HCT116 (cell line): ENCODE data around the gene DCST2.

Experiments
- CTCF ChIP-seq, 3 experiments: fragments of 200-600 bp in 1 of 3; sonication (generic) in 1 of 3; IDR thresholded peaks in 2 of 3; conservative IDR thresholded peaks in 1 of 3; 2 replicates each; pipeline ENCODE4 v1.5.1; 2012 to 2017; ENCODE audit warnings: low read depth in 2 of 3, low read length in 2 of 3, antibody characterized with exemption in 1 of 3, borderline replicate concordance in 1 of 3, control low read depth in 1 of 3, mild to moderate bottlenecking in 1 of 3, mixed read lengths in 1 of 3, mixed run types in 1 of 3, moderate library complexity in 1 of 3; ENCODE audit not compliant: insufficient read depth in 1 of 3
- EGR1 ChIP-seq: IDR thresholded peaks from 2 replicates; pipeline ENCODE4 v1.6.1; 2012; ENCODE audit warnings: low read depth
- EZH2 ChIP-seq: fragments of 200-600 bp; sonication (generic); IDR thresholded peaks from 2 replicates; pipeline ENCODE4 v1.6.1; 2017; ENCODE audit warnings: antibody characterized with exemption, mixed run types
- MAX ChIP-seq: IDR thresholded peaks from 2 replicates; pipeline ENCODE4 v1.6.1; 2012
- POLR2A ChIP-seq: IDR thresholded peaks from 2 replicates; pipeline ENCODE4 v1.7.0; 2011; ENCODE audit warnings: borderline replicate concordance; ENCODE audit not compliant: insufficient read depth, insufficient read length; ENCODE audit errors: extremely low read depth
- POLR2AphosphoS5 ChIP-seq: IDR thresholded peaks from 2 replicates; pipeline ENCODE4 v1.6.1; 2011; ENCODE audit warnings: mild to moderate bottlenecking, low read depth, low read length, moderate library complexity
- RAD21 ChIP-seq: IDR thresholded peaks from 2 replicates; pipeline ENCODE4 v1.6.1; 2012; ENCODE audit warnings: low read depth, mild to moderate bottlenecking
- SP1 ChIP-seq: IDR thresholded peaks from 2 replicates; pipeline ENCODE4 v1.6.1; 2012; ENCODE audit warnings: low read depth
- YY1 ChIP-seq: IDR thresholded peaks from 2 replicates; pipeline ENCODE4 v1.6.1; 2011; ENCODE audit warnings: low read length, low read depth, moderate library complexity, mild to moderate bottlenecking; ENCODE audit not compliant: insufficient replicate concordance; ENCODE audit errors: extremely low read depth
- ZNF274 ChIP-seq: fragments of 200-500 bp; sonication (Bioruptor generic); IDR thresholded peaks from 2 replicates; pipeline ENCODE4 v1.6.1; 2014; ENCODE audit warnings: mild to moderate bottlenecking, low read depth, low read length, inconsistent platforms
- TF ChIP-seq, protein P1 (sequence below): IDR thresholded peaks from 2 replicates; pipeline ENCODE4 v1.6.1; 2012; ENCODE audit warnings: low read depth

DNA sequence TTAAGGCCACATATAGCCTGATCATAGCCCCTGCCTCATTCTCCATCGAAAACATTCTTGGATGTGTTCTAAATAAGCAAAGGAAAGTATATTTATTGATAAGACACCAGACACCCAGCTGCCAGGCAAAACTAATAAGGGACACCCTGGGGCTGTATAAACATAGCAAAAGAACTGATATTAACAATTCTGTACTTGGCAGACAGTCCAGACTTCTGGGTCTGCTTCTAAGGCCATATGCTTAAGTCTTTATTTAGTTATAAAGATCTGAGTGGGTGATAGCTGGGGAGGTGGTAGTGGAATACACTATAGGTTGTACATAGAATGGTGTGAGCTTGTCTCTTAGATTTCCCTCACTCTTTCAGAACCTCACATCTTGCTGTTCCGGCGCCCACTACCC lies 55.2 kb downstream of the DCST2 start:
- no peak for TF ChIP-seq CTCF (IDR thresholded peaks at IDR 0.05 in 2 of 3, conservative IDR thresholded peaks at IDR 0.05 in 1 of 3; ENCODE audit: borderline replicate concordance in 1 of 3, insufficient read depth in 1 of 3, low read depth in 2 of 3, low read length in 2 of 3)
- TF ChIP-seq POLR2A, result no peak
- no peak for TF ChIP-seq EZH2
- no peak for TF ChIP-seq ZNF274
- TF ChIP-seq SP1, result no peak
- no peak for TF ChIP-seq POLR2AphosphoS5
- no peak for TF ChIP-seq YY1
- TF ChIP-seq, protein P1, sequence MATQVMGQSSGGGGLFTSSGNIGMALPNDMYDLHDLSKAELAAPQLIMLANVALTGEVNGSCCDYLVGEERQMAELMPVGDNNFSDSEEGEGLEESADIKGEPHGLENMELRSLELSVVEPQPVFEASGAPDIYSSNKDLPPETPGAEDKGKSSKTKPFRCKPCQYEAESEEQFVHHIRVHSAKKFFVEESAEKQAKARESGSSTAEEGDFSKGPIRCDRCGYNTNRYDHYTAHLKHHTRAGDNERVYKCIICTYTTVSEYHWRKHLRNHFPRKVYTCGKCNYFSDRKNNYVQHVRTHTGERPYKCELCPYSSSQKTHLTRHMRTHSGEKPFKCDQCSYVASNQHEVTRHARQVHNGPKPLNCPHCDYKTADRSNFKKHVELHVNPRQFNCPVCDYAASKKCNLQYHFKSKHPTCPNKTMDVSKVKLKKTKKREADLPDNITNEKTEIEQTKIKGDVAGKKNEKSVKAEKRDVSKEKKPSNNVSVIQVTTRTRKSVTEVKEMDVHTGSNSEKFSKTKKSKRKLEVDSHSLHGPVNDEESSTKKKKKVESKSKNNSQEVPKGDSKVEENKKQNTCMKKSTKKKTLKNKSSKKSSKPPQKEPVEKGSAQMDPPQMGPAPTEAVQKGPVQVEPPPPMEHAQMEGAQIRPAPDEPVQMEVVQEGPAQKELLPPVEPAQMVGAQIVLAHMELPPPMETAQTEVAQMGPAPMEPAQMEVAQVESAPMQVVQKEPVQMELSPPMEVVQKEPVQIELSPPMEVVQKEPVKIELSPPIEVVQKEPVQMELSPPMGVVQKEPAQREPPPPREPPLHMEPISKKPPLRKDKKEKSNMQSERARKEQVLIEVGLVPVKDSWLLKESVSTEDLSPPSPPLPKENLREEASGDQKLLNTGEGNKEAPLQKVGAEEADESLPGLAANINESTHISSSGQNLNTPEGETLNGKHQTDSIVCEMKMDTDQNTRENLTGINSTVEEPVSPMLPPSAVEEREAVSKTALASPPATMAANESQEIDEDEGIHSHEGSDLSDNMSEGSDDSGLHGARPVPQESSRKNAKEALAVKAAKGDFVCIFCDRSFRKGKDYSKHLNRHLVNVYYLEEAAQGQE, result no peak
- no peak for TF ChIP-seq EGR1
- TF ChIP-seq MAX, result no peak
- no peak for TF ChIP-seq RAD21
